ENCODE data around the gene AHRR. TPM values are rescaled to one million over a fixed set of nuclear protein-coding genes. Genes with fewer than 3 reads are reported as not detected.
"Not testable (repeated sequence)": the region's sequence is repeated elsewhere in the genome, so short reads cannot be mapped to it uniquely, and the experiment has no call there.

The AHRR gene
- total RNA-seq, 1 experiment from 2014 or later: 15.3 TPM

DNA sequence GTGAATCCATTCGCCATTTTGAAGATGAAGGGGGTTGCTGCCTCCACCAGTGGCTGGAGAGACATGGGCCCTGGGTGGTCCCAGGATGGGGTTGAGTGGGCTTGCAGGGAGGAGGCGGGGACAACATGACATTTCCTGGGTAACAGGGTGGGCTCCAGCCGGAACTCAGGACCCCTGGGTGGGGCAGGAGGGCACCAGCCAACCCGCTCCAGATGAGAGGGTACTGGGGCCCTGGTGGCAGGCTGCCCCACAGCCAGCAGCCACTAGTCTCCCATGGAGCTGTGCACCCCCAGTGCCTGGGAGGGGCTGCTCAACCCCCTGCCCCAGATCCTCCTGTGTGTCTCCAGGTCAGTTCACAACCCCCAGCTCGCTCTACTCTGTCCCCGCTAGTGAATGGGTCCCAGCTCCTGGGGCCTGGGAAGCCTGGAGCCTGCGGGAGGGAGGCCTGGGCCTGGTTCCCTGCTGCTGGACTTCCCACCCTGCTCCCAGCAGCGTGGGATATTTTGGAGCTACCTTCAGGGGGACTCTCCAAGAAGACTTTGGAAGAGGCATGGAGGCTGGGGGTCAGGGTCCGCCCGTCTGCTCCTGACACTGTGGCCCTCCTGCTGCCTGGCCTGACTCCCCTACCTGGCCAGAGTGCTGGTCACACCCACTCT lies 55.9 kb downstream of the AHRR start:
- DNase-seq (ENCODE audit: low read depth): no peak

DNA sequence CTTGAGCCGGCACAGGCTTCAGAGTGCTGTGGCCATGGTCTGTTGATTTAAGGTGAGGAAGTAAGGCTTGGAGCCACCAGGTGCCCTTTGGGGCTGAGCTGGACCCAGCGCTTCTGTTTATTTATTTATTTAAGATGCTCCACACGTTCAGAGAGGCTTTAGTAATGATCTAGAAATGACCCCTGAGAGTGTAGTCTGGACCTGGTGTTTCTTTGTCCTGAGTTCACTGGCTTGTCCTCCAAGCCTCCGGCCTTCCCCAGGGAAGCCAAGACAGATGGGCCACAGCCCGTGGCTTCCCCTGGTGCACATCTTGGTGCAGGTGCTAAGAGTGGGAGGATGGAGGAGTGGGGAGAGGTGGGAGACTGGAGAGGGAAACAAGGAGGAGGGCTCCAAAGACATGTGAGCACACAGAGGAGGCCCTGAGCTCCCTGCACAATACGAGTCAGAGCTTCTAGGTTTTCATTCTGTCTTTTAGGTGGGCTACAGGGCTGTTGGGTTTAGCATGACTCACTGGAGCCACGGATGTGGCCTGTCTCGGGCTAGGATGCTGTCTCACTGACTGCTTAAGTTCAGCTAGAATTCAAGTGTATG lies 56.9 kb downstream of the AHRR start:
- peak; percentile 84 for DNase-seq (ENCODE audit: low read depth)

DNA sequence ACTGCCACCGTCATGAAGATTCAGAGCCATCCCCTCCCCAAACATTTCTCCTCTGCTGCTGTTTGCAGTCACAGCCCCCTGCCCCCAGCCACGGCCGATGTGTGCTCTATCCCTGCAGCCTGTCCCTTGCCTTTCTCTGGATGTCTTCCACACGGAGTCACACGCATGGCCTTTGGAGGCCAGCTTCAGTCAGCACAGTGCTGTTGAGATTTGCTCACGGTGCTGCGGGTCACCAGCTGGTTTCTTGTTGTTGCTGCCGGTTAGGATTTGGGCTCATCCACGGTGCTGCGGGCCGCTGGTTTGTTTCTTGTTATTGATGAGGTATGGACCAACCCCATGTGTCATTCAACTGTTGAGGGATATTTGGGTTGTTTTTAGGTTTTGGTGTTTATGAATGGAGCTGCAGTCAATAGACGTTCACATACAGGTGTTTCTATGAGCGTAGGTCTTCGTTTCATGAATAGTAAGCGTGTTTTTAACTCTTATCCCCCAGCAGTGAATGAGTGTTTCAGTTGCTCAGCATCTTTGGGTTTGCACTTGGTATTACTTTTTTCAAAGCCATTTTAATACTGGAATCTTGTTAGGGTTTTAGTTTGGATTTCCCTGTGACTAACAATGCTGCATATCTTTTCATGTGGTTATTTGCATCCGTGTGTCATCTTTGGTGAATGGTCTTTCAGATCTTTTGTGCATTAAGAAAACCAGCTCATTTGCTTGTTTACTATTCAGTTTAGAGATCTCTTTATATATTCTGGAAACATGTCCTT lies 57.6 kb downstream of the AHRR start:
- peak; percentile 51 for DNase-seq (ENCODE audit: low read depth)

DNA sequence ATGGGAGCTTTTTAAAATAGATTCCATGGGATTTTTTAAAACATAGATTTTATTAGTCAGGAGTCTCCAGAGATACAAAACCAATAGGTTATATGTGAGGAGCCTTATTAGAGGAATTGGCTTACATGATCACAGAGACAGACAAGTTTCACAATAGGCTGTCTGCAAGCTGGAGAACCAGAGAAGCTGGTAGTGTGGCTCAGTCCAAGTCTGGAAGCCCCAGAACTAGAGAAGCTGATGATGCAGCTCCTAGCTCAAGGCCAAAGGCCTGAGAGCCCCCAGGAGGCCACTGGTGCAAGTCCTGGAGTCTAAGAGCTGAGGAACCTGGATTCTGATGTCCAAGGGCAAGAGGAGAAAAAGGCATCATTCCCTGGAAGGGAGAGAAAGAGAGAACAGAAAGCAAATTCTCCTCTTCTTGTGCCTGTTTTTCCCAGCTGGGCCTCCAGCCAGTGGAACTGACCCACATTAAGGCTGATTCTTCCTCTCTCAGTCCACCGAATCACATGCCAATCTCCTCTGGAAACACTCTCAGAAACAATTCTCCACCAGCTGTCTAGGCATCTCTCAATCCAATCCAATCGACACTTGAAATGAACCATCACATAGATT lies 59.3 kb downstream of the AHRR start:
- DNase-seq (ENCODE audit: low read depth): no peak

DNA sequence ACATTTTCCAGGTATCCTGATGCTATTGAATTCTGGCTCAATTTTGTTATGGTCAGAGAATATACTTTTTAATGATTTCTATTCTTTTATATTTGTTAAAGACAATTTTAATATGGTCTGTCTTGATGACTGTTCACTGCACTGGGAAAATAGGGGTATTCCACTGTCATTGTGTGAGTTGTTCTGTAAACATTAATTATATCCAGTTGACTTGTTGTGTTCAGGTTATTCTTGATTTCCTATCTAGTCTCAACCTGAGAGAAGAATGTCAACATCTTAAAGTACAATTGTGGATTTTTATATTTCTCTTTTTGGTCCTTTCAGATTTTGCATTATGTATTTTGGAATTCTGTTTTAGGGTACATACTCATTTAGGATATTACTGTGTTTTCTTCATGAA lies 61.6 kb downstream of the AHRR start:
- DNase-seq (ENCODE audit: low read depth): no peak

DNA sequence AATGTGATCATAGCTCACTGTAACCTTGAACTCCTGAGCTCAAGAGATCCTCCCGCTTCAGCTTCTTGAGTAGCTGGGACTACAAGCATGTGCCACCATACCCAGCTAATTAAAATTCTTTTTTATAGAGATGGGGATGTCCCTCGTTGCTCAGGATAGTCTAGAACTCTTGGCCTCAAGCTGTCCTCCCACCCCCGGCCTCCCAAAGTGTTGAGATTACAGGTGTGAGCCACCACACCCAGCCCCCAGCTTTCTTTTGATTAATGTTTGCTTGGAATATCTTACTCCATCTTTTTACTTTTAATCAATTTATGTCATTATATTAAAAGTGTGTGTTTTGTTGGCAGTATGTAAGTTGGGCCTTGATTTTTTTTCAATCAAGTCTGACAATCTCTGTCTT lies 62.1 kb downstream of the AHRR start:
- no peak for DNase-seq (ENCODE audit: low read depth)

DNA sequence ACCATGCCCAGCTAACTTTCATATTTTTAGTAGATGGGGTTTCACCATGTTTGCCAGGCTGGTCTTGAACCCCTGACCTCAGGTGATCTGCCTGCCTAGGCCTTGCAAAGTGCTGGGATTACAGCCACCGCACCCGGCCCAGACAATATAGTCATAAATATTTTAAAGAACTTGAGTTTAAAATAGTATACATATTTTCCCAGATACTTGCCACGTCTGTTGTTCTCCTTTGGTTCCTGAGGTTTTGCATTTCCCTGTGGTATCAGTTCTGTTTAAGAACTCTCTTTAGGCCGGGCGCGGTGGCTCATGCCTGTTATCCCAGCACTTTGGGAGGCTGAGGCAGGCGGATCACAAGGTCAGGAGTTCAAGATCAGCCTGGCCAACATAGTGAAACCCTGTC lies 63.1 kb downstream of the AHRR start:
- DNase-seq (ENCODE audit: low read depth): not testable (repeated sequence)

DNA sequence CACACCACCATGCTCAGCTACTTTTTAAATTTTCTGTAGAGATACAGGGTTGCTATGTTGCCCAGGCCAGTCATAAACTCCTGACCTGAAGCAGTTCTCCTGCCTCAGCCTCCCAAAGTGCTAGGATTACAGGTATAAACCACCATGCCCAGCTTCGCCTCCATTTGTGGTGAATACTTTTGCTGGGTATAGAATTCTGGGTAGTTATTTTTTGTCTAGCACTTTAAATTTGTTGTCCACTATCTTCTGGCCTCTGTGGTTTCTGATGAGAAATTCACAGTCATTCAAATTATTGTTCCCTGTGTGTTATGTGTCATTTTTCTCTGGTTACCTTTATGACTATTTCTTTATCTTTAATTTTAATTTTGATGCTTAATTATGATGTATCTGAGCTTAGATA lies 63.8 kb downstream of the AHRR start:
- DNase-seq (ENCODE audit: low read depth): no peak

DNA sequence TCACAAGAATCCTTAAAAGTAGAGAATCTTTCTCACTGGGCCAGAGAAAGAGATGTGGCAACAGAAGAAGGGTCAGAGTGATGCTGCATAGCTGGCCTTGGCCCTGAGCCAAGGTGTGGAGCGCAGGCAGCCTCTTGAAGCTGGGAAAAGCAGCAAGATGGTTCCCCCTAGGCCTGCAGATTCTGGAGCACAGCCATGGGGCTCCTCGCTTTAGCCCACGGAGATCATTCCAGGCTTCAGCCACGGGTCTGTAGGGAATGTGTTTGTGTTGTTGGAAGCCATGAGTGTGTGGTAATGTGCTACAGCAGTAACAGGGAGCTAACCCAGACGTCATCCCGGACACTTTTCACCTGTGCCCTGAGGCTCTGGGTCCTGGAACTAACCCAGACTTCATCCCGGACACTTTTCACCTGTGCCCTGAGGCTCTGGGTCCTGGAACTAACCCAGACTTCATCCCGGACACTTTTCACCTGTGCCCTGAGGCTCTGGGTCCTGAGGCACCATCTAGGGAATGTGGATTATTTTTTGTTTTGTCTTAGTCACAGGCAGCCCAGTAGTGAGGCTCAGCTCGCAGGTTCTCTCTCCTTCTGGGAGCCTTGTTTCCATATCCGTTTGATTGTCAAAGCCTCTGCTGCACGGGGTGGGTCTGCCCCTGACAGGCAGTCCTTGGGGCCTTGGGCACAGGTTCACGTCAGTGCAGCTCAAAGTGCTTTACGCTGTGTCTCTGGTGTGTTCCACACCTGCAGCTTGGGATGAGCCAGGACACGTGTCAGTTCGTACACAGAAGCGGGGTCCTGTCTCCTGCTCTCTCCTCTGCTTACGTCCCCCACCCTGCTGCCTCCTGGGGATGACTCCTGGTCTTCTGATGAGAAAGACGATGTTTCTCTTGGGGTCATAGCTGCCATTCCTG lies 65.2 kb downstream of the AHRR start:
- no peak for DNase-seq (ENCODE audit: low read depth)

DNA sequence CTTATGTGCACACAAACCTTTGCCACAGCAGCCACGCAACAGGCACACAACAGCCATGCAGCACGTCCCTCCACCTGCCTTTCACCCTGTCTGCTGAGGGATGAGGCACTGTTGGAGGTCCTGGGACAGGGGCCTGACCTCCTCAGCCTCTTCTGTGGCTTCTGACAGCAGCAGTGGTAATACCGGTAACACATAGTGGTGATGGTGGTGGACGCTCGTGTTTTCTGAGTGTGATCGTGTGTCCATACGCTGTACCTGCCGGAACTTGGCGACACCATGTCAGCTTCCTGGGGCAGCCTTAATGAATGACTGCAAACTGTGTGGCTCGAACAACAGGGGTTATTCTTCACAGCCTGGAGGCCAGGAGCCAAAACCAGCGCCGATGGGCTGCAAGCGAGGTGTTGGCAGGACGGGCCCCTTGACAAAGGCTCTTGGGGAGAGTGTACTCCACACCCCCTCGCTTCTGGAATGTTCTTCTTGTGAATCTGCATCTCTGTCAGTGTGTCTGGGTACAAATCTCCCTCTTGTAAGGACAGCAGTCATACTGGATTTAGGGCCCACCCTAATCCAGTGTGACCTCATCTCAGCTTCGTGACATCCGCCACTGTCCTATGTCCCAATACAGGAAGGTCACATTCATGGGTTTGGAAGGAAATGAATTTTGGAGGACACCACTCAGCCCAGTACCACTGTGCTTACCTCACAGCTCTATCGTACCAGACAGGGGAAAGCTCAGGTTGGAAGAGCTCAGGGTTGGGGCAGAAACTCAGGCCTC lies 66.2 kb downstream of the AHRR start:
- no peak for DNase-seq (ENCODE audit: low read depth)

DNA sequence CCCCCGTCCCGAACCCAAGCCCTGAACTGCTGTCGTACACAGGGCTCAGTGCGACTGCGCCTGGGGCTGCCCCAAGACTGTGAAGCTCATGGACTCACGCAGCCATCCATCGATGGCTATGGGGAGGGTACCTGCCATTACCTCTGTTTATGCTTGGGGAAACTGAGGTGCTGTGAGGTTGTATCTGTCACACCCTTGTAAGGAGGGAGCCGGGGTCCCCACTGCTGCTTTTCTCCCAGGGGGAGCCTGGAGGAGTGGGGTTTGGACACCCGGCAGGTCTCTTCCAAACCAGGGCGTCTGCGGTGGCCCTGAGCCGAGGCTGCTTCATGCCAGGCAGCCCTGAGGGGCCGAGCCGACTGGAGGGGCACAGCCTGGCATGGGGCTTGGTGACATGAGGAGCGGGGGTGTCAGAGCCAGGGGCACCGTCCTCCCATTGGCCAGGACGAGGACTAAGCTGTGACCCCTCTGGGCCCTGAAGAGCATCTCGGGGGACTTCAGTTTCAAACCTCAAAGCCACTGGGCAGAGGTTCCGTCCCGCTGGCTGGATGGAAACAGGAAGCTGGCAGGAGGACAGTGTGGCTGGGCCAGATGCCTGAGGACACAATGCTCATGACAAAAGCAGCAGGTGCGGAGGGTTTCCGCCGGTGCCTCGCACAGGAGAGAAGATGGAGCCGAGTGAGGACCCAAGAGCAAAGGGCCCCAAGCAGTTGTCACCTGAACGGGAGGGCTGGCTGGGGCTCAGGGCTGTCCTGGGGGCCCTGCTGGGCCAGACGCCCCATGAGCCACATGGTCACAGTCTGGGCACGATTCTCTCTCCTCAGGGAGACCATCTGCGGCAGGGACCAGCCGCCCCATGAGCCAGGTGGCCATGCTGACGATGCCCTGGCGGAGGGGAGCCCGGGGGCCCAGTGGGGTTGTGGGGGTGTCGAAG lies 67.0 kb downstream of the AHRR start:
- no peak for DNase-seq (ENCODE audit: low read depth)

DNA sequence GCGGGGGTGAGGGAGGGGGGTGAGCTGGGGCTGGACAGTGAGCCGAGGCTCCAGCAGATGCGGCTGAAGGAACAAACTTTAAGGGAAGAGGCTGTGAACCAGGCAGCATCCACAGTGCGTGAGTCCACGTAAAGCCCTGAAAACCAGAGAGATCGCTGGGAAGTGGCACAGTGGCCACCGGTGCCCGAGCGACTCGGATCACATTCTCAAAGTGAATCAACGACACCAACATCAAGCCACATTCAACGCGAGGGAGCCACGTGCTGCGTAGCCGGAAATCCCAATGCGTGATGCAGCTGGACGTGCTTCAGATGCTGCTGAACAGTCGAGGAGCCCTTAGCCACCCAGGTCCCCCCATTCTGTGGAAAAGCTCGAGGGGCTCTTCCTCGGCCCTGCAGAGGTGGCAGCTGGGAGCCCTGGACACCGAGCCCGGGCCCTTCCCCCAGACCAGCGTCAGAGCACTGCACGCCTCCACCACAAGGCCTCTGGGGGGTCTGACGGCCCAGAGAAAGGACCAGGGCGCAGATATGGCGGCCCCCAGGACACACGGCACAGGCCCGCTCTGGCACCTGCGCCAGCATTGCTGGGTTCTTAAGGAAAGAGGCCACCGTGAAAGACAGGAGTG lies 67.8 kb downstream of the AHRR start:
- no peak for DNase-seq (ENCODE audit: low read depth)

DNA sequence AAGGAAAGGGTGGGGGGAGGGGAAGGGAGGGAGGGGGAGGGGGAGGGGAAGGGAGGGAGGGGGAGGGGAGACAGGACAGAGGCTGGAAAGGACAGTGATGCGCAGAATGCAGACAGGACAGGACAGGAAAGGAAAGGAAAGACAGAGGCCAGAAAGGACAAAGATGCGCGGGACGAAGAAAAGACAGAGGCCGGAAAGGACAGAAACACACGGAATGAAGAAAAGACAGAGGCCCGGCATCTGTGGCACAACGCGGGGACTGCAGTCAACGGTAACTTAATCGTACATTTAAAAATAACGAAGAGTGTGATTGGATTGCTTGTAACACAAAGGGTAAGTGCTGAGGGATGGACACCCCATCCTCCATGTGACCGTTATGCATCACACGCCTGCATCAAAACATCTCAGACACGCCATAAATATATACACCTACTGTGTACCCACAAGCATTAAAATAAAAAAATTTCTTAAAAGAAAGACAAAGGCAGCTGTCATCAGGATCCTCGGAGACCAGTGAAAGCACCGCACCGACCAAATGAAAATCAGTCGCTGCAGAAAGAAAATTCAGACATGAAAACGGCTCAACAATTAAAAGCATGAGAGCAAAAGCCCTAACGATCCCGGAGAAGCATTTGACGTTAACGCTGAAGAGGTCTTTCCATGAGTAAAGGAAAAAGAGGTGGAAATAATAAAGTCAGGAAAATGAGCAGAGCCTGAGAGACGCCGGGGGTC lies 68.5 kb downstream of the AHRR start:
- no peak for DNase-seq (ENCODE audit: low read depth)

DNA sequence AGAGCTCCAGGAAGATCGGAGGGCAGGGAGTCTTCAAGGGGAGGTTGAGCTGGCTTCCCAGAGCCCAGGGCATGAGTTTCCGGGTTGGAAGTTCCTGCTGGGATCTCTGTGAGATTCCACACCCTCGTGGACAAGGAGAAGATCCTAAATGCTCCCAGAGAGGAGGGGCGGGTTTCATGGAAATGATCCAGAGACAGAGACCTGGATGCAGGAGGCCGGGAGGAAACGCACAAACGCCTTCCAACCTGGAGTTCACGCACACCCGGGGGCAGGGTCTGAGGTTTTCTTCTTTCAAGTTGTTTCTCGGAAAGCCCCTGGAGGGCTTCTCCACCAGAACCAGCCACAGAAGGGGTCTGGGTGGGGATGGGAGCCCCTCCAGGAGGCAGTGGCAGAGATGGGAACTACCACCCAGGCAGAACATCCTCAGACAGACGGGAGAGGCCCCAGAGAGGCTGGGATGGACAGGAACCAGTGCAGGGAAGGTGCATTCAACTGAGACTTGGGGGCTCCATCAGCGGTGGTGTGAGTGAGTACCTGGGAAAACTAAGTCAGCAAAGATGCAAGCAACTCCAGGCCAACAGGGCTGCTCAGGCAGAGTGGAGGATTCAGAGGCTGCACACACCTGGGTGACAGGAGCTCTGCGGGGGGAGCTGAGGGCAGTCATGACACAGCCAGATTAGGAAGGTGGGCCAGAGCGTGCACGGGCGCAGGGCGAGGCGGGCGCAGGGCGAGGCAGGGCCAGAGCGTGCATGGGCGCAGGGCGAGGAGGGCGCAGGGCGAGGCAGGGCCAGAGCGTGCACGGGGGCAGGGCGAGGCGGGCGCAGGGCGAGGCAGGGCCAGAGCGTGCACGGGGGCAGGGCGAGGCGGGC lies 69.3 kb downstream of the AHRR start:
- DNase-seq (ENCODE audit: low read depth): no peak

DNA sequence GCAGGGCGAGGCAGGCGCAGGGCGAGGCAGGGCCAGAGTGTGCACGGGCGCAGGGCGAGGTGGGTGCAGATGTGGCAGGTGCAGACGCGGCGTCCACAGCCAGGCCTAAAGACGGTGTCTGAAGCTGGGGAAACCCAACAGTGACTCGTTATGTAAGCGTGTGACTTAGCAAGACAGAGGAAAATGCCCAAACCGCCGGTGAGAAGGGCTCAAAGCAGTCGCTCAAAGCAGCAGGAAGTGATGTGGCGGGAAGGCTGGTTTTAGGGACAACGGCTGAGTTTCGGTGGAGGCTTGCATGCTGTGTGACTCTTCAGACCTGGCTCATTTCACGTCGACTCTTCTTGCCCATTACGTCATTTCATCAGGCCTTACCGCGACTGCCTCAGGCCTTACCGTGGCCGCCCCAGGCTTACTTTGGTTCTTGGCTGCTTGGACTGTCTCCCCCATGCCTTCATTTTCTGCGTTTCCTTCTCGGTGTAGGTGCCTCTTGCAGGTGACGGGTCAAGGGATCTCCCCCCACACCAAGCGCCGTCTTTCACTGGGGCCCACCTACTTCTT lies 71.0 kb downstream of the AHRR start:
- peak; percentile 69 for DNase-seq (ENCODE audit: low read depth)

DNA sequence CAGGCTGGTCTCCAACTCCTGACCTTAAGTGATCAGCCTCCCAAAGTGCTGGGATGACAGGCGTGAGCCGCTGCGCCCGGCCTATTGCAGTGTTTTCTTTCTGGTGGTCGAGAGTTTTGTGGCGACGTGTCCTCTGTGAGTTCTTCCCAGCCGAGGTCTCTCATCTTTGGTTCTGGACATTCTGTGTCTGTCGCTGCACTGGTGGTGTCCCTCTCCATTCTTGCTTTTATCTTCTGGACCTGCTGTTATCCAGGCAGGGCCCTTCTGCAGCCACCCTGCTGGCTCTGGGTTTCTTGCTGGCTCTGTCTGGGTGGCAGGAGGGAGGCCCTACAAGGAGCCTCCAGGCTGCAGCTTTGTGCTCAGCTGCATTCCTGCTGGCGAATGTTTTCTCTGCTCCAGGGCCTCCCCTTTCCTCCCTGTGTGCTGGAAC lies 72.3 kb downstream of the AHRR start:
- DNase-seq (ENCODE audit: low read depth): no peak

DNA sequence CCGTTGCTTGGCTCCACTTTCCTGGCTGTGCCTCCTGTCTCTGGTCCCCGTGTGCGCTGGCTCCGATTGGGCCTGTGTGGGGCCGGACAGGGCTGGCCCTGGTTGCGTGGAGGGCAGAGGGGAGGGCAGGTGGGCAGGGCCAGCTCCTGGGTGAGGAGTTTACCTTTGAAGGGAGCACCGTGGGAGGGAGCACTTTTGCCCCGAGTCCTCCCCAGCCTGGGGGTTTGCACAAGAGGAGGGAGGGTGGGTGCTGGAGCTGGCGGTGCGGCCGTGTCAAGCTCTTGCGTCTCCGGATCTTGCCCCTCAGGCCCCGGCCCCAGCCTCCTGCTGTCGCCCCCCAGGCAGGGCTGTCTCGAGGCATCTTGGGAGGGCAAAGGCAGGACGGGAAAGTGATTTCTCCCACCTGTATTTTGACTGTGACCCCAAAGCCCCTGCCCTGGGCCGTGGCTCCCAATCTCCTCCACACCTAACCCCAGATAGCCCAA lies 73.2 kb downstream of the AHRR start:
- no peak for DNase-seq (ENCODE audit: low read depth)
